Stomach (tissue), 9 donors: Measurements from ENCODE around the gene SPDEF. TPM values are rescaled to one million over a fixed set of nuclear protein-coding genes. Genes with fewer than 3 reads are reported as not detected.

Experiments used
- DNase-seq, 2 donors: peaks; one replicate each; pipeline versions ENCODE4 v3.0.0 to v3.0.0-alpha.2; 2013 to 2019
- H3K27ac ChIP-seq, 5 donors: fragments of 200-600 bp in 4 of 5; sonication (generic) in 4 of 5; one replicate each; pipeline ENCODE4 v1.5.1; 2013 to 2019; ENCODE audit warnings: mild to moderate bottlenecking in 1 of 5, moderate library complexity in 1 of 5
- H3K27me3 ChIP-seq, 3 donors: fragments of 200-600 bp; sonication (generic); one replicate each; pipeline ENCODE4 v1.5.1; 2017 to 2019; ENCODE audit warnings: mixed run types in 1 of 3
- H3K36me3 ChIP-seq, 4 donors: fragments of 200-600 bp; sonication (generic); 1 replicate in 3 of 4; 2 replicates in 1 of 4; pipeline ENCODE4 v1.5.1; 2016 to 2019
- H3K4me1 ChIP-seq, 4 donors: fragments of 200-600 bp; sonication (generic); one replicate each; pipeline ENCODE4 v1.5.1; 2016 to 2019
- H3K4me3 ChIP-seq, 4 donors: fragments of 200-600 bp; sonication (generic) in 3 of 4; one replicate each; pipeline ENCODE4 v1.5.1; 2016 to 2019; ENCODE audit warnings: mild to moderate bottlenecking in 1 of 4
- H3K9me3 ChIP-seq, 4 donors: fragments of 200-600 bp; sonication (generic); one replicate each; pipeline ENCODE4 v1.5.1; 2016 to 2019
- EP300 ChIP-seq: sonication (generic); formaldehyde crosslinking; IDR thresholded peaks from one replicate; pipeline ENCODE4 v1.6.1; 2017; ENCODE audit warnings: antibody characterized with exemption
- POLR2A ChIP-seq, 4 donors: fragments of 450-650 bp; IDR thresholded peaks; one replicate each; pipeline ENCODE4 v1.6.1; 2016; ENCODE audit warnings: antibody characterized with exemption in 4 of 4, control low read depth in 2 of 4, mild to moderate bottlenecking in 1 of 4, moderate library complexity in 1 of 4
- POLR2AphosphoS5 ChIP-seq, 3 donors: sonication (generic); formaldehyde crosslinking; IDR thresholded peaks; one replicate each; pipeline ENCODE4 v1.6.1; 2016; ENCODE audit warnings: antibody characterized with exemption in 3 of 3
- WGBS, 5 donors: extraction: QIAGEN DNeasy Blood & Tissue Kit in 3 of 5; methylation state at CpG; one replicate each; pipeline versions ENCODE4 v1.1.5 to v1.1.7; 2013 to 2018; 5-methylcytosine and 5-hydroxymethylcytosine counted together
- intact Hi-C: fragments of 100-400 bp; cut with DNase I; formaldehyde crosslinking; loops from one replicate; pipeline ENCODE4 v1.15.1; 2023; ENCODE audit warnings: low total_unique reads
- polyA plus RNA-seq, 3 donors: library from polyadenylated mRNA; stranded (reverse); fragments of 200-250 nt; gene quantifications; one replicate each; pipeline ENCODE4 v1.2.3, GENCODE V29; 2013
- total RNA-seq, 5 donors: library from RNA; depleted of rRNA; stranded (reverse); fragments of >200 nt; gene quantifications; one replicate each; pipeline versions ENCODE4 v1.1.0 to v1.2.3, GENCODE V29; 2014 to 2016
- TF ChIP-seq, protein P1 (sequence below), 7 experiments: fragments of 450-650 bp in 4 of 7; fragments of 200-600 bp in 3 of 7; sonication (generic) in 3 of 7; IDR thresholded peaks; one replicate each; pipeline ENCODE4 v1.5.1; 2016 to 2019; ENCODE audit warnings: antibody characterized with exemption in 7 of 7, control low read depth in 2 of 7, mild to moderate bottlenecking in 1 of 7
- donor health status: healthy with polysubstance abuse.
- donor health status: Bipolar disorder and iron deficiency.
- donor health status: healthy.

SPDEF gene
- total and polyA plus RNA-seq, 8 donors, result 2.2 to 129 (median 31.4) TPM

DNA sequence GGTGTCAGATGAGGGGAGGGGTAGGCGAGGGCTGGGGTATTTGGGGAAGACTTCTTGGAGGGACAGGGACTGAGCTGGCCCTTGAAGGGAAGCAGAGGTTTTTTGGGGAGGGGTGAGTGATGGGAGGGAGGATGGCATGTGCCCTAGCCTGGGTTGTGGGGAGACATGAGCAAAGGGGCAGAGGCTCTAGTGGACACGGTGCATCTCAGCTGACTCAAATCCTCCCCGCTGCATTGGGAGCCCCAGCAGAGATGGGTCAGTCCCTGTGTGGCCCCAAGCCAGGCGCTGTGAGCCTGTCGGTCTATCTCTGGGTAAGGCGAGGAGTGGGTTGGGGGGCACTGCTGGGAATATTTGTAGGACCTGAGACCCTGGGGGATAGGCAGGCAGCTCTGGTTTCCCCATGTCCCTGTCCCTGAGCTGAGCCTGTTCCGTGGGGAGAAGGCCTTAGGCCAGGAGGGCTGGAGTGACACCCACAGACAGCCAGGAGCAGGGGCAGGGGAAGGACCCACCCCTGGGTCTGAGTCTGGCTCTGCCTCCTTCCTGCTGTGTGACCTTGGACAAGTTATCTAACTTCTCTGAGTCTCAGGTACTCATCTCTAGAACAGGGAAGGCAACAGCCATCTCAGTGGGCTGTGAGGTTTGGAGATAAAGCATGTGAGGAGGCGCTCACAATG, 36.0 kb downstream of the SPDEF start:
- peaks cover 0 to 31% (median 6%) of the 10 kb centered on the region in 3 donors for H3K27me3 ChIP-seq
- no peak overlapping the region for H3K4me3 ChIP-seq
- intact Hi-C loops, result no loop called here
- 90 to 93% (median 92%) methylated on average over 7 to 8 of the region's 8 CpGs for WGBS, 5 donors
- no peak for DNase-seq
- no peaks in the 10 kb centered on the region for H3K36me3 ChIP-seq
- H3K27ac ChIP-seq, result no peak overlapping the region
- TF ChIP-seq EP300, result no peak
- no peak for TF ChIP-seq POLR2AphosphoS5 (IDR thresholded peaks at IDR 0.05)
- TF ChIP-seq, protein P1, sequence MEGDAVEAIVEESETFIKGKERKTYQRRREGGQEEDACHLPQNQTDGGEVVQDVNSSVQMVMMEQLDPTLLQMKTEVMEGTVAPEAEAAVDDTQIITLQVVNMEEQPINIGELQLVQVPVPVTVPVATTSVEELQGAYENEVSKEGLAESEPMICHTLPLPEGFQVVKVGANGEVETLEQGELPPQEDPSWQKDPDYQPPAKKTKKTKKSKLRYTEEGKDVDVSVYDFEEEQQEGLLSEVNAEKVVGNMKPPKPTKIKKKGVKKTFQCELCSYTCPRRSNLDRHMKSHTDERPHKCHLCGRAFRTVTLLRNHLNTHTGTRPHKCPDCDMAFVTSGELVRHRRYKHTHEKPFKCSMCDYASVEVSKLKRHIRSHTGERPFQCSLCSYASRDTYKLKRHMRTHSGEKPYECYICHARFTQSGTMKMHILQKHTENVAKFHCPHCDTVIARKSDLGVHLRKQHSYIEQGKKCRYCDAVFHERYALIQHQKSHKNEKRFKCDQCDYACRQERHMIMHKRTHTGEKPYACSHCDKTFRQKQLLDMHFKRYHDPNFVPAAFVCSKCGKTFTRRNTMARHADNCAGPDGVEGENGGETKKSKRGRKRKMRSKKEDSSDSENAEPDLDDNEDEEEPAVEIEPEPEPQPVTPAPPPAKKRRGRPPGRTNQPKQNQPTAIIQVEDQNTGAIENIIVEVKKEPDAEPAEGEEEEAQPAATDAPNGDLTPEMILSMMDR (IDR thresholded peaks at IDR 0.05), result no peak
- no peak for TF ChIP-seq POLR2A (IDR thresholded peaks at IDR 0.05)
- peaks cover 0 to 2% (median 0%) of the 10 kb centered on the region in 4 donors for H3K4me1 ChIP-seq
- no peaks in the 10 kb centered on the region for H3K9me3 ChIP-seq

DNA sequence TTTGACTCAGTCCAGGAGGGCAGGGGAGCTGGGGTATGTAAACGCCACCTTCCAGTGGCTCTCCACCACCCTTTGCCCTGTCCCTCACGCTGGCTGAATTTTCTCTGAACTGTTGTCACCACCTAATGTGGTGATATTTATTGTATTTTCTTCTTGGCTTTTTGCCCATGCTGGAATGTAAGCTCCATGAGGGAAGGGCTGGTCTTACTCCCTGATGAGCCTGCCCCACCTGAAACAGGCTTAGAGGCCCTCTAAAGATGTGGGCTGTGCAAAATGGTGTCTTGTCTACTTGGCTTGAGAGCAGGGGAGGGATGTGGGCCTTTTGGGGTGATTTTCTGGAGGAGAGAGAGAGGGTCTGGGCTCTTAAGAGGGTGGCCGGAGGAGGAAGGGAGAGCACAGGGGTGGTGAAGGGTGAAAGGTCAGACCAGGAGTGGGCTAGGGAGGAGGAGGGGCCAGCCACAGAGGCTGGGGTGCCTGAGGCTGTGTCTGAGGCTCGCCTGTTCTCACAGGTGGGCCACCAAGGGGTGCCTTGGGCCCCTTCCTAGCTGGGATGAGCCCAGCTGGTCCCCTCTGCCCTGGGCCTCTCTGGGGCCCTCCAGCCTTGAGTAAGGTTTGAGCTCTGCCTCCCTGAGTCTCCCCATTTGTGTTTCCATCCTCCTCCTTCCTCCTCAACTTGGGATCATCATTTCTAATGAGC, 37.3 kb downstream of the SPDEF start:
- intact Hi-C loops, result no loop called here
- TF ChIP-seq, protein P1 (IDR thresholded peaks at IDR 0.05), result no peak
- TF ChIP-seq POLR2AphosphoS5 (IDR thresholded peaks at IDR 0.05) (no peak), POLR2A (IDR thresholded peaks at IDR 0.05) (no peak), EP300 (no peak)
- peak in 1 of 2 donors; percentile 1 for DNase-seq
- no peak overlapping the region for H3K27ac ChIP-seq
- H3K36me3 ChIP-seq, result no peaks in the 10 kb centered on the region
- 86 to 94% (median 90%) methylated on average over 4 of the region's 4 CpGs for WGBS, 5 donors
- H3K9me3 ChIP-seq, result no peaks in the 10 kb centered on the region
- H3K4me1 ChIP-seq, result peaks cover 0 to 8% (median 3%) of the 10 kb centered on the region in 4 donors
- H3K27me3 ChIP-seq, result peaks cover 0 to 41% (median 14%) of the 10 kb centered on the region in 3 donors
- no peak overlapping the region for H3K4me3 ChIP-seq

DNA sequence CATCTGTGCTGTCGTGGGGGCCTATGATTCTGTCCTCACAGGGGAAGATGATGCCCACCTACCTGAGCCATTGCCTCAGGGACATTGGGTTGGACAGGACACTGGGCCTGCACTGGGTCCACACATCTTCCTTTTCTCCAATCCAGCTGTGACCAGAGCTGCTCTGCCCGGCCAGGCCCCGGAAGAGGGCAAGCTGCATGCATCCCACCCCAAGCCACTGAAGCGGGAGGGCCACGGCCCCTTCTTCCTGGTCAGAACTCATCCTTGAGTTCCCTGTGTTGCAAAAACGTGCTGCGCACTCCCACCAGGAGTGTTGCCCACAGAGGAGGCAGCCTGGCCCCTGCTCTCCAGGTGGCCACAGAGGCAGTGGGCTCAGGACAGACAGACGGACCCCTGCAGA, 38.2 kb downstream of the SPDEF start:
- Histone ChIP-seq H3K9me3 (no peaks in the 10 kb centered on the region), H3K27ac (no peak overlapping the region), H3K4me3 (no peak overlapping the region), H3K27me3 (peaks cover 0 to 41% (median 14%) of the 10 kb centered on the region in 3 donors), H3K4me1 (peaks cover 0 to 8% (median 3%) of the 10 kb centered on the region in 4 donors), H3K36me3 (no peaks in the 10 kb centered on the region)
- peak in 1 of 2 donors; percentile 0 for DNase-seq
- intact Hi-C loops, result no loop called here
- TF ChIP-seq, protein P1 (IDR thresholded peaks at IDR 0.05), result no peak
- no peak for TF ChIP-seq EP300
- no peak for TF ChIP-seq POLR2AphosphoS5 (IDR thresholded peaks at IDR 0.05)
- no peak for TF ChIP-seq POLR2A (IDR thresholded peaks at IDR 0.05)
- WGBS, 5 donors, result 86 to 91% (median 89%) methylated on average over 8 of the region's 8 CpGs

DNA sequence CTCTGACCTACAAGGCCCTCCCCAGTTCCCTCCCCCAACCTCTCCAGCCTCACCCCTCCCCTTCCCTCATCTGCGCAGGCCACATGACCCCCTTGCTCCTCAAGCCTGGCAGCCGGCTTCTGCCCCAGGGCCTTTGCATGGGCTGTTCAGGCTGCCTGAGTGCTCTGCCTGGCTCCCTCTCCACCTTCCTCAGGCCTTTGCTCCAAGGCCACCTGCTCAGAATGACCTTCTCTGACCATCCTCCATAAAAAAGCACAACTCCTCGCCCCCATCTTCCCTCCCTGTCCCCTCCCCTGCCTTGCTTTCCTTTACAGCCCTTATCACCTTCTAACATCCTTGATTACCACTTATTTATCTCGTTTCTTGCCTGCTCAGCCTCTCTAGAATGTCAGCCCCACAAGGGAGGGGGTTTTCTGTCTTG, 38.7 kb downstream of the SPDEF start:
- DNase-seq, result peak in 1 of 2 donors; percentile 1
- TF ChIP-seq, protein P1 (IDR thresholded peaks at IDR 0.05), result no peak
- TF ChIP-seq POLR2A (IDR thresholded peaks at IDR 0.05) (no peak), POLR2AphosphoS5 (IDR thresholded peaks at IDR 0.05) (no peak), EP300 (no peak)
- Histone ChIP-seq H3K4me3 (no peak overlapping the region), H3K9me3 (no peaks in the 10 kb centered on the region), H3K27ac (no peak overlapping the region), H3K36me3 (no peaks in the 10 kb centered on the region), H3K27me3 (peaks cover 0 to 41% (median 14%) of the 10 kb centered on the region in 3 donors), H3K4me1 (peaks cover 0 to 8% (median 3%) of the 10 kb centered on the region in 4 donors)
- 71 to 82% (median 74%) methylated on average over 4 of the region's 4 CpGs for WGBS, 5 donors
- intact Hi-C loops, result no loop called here
